Mucosa of descending colon (tissue), 3 donors: ENCODE data around the gene LOX. TPM values are rescaled to one million over a fixed set of nuclear protein-coding genes. Genes with fewer than 3 reads are reported as not detected.

Source experiments
- ATAC-seq: fragments of 200-7000 bp; cut with Tn5 transposase; one replicate; pipeline ENCODE4 v1.9.1; 2020; ENCODE audit warnings: mild to moderate bottlenecking, moderate library complexity
- DNase-seq, 3 donors: peaks; one replicate each; pipeline ENCODE4 v3.0.0-alpha.2; 2020
- H3K36me3 ChIP-seq: fragments of 200-600 bp; one replicate; pipeline ENCODE4 v1.8.0; 2021; ENCODE audit warnings: low read depth, mild to moderate bottlenecking
- H3K4me1 ChIP-seq: fragments of 200-600 bp; one replicate; pipeline ENCODE4 v1.8.0; 2021; ENCODE audit warnings: low read depth, mild to moderate bottlenecking
- H3K4me3 ChIP-seq: fragments of 200-600 bp; one replicate; pipeline ENCODE4 v1.8.0; 2021; ENCODE audit warnings: mild to moderate bottlenecking
- H3K9me3 ChIP-seq: fragments of 200-600 bp; one replicate; pipeline ENCODE4 v1.8.0; 2021; ENCODE audit warnings: mild to moderate bottlenecking
- intact Hi-C, 2 donors: fragments of 100-400 bp; cut with DNase I in 1 of 2; cut with micrococcal nuclease in 1 of 2; formaldehyde crosslinking; loops; one replicate each; pipeline versions ENCODE4 v1.11.0 to v1.11.1; 2022; cut with DNase I, micrococcal nuclease
- long read RNA-seq, 2 donors: library from polyadenylated mRNA; unstranded; transcript quantifications; one replicate each; pipeline ENCODE4 v2.0.0, GENCODE V29; 2019 to 2021
- total RNA-seq, 3 donors: library from RNA; stranded (reverse); fragmentation: NEBNext Ultra II Directional in 2 of 3; extraction: Animal tissue kit (Norgen Biotek cat#: 25700) in 2 of 3; gene quantifications; one replicate each; pipeline versions ENCODE4 v1.2.1 to v1.2.4, GENCODE V29; 2021 to 2023
- TF ChIP-seq, protein P1 (sequence below): fragments of 200-600 bp; IDR thresholded peaks from one replicate; pipeline ENCODE4 v1.8.0; 2022; ENCODE audit warnings: antibody characterized with exemption, mild to moderate bottlenecking
- donor health status: DM: no; HTN: no; CAD: no; lungs with moderate emphysema.
- donor health status: DM: no; HTN: no; CAD: no.
- donor health status: DM: no; HTN: yes; CAD: no.

The LOX gene, protein sequence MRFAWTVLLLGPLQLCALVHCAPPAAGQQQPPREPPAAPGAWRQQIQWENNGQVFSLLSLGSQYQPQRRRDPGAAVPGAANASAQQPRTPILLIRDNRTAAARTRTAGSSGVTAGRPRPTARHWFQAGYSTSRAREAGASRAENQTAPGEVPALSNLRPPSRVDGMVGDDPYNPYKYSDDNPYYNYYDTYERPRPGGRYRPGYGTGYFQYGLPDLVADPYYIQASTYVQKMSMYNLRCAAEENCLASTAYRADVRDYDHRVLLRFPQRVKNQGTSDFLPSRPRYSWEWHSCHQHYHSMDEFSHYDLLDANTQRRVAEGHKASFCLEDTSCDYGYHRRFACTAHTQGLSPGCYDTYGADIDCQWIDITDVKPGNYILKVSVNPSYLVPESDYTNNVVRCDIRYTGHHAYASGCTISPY
- total RNA-seq, result 1 to 10 TPM; 1.2 to 6.7 (median 4.6) TPM
- long read RNA-seq, donor 1, partial matches to known transcripts, result 0 of 1 reads
- long read RNA-seq, donor 1, other reads (novel, unspliced or antisense), result 1 of 1 reads
- long read RNA-seq, donor 2, full-length matches to known transcripts, result 1 of 2 reads
- long read RNA-seq, donor 2, partial matches to known transcripts, result 0 of 2 reads
- long read RNA-seq, donor 2, other reads (novel, unspliced or antisense), result 1 of 2 reads

DNA sequence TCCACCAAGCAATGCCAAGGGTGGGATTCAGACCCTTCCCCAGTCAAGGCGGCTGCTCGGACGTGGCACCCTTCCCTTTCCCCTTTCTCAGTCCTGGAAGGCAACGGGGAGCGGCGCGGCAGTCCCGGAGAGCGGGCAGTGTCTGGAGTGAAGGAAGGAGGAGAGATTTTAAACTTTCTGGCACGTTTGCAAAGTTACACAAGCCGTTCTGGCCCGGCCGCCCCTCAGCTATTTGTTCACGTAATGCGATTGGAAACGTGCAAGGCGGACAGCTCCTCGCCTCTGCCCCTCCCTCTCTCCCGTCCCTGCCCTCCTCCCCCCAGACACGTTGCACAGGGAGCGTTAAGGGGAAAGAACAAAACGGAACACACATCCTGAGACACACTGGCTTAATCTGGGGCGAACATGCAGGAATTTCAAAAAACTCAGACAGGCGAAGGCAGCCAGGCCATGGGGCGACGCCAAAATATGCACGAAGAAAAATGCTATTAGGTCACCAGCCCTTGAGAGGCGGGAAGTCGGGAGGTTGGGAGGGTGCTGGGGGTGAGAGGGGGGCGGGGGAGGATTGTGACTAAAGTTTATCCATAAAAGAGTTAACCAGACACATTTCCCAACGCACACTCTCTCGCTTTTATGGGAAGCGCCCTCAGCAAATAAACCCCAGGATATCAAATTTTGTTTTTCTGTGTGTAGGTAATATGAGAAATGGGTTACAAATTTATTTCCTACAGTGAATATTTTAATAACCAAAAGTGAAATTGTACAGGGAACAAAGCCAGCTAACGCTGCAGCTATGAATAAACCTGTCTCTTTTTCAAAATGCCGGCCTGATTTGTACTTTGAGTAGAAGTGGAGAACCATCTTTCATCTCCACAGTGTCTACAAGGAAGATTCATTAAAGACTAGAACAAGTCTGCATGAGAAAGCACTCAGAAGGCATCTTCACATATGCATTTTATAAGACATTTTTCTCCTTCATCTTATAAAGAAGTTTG, at the start of gene LOX:
Gene LOX (minus strand): TSS at position 144 of the 995 bp plus-strand sequence. CDS start 274 bp downstream, outside the sequence.
- TF ChIP-seq, protein P1, sequence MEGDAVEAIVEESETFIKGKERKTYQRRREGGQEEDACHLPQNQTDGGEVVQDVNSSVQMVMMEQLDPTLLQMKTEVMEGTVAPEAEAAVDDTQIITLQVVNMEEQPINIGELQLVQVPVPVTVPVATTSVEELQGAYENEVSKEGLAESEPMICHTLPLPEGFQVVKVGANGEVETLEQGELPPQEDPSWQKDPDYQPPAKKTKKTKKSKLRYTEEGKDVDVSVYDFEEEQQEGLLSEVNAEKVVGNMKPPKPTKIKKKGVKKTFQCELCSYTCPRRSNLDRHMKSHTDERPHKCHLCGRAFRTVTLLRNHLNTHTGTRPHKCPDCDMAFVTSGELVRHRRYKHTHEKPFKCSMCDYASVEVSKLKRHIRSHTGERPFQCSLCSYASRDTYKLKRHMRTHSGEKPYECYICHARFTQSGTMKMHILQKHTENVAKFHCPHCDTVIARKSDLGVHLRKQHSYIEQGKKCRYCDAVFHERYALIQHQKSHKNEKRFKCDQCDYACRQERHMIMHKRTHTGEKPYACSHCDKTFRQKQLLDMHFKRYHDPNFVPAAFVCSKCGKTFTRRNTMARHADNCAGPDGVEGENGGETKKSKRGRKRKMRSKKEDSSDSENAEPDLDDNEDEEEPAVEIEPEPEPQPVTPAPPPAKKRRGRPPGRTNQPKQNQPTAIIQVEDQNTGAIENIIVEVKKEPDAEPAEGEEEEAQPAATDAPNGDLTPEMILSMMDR, result no peak

DNA sequence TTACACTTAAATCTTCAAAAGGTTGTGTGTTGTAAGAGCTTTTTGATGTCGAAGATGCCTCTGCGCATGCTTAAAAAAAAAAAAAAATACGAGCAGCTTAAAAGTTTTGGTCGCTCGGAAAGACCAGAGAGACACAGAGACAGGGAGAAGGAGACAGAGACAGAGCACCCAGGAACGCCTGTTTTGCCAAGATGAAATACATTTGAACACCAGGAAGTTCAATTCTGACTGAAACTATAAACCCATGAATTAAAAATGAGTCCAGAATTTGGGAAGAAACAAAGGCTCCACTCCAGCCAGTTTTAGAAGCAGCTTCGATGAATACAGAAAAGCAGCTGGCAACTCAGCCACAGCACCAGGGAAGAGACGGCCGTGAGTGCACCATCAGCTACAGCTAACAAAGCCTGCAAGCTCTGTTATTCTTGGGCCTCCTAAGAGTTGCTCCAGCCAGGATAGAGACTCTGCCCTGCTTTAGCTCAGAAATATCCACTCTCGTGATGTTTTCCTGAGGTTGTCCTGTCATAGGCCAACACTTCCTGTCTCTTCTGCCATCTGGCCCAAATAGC, 48.8 kb upstream of the LOX start:
- H3K36me3 ChIP-seq, result no peaks in the 10 kb centered on the region
- H3K4me3 ChIP-seq, result no peak overlapping the region
- ATAC-seq, result no peak
- intact Hi-C loops, result no loop called here
- DNase-seq, result no peak
- TF ChIP-seq, protein P1, result no peak
- no peaks in the 10 kb centered on the region for H3K4me1 ChIP-seq
- H3K9me3 ChIP-seq, result no peaks in the 10 kb centered on the region

More for the DNA sequence above, at the start of gene LOX:
- Histone ChIP-seq H3K36me3 (no peaks in the 10 kb centered on the region), H3K4me3 (no peak within 1 kb of the TSS), H3K9me3 (no peaks in the 10 kb centered on the region), H3K4me1 (peaks cover 15% of the 10 kb centered on the region)
- ATAC-seq (peak; percentile 62), DNase-seq (peak; percentile 42 to 72 (median 47))
- intact Hi-C loops, result loop anchor here in 1 of 2 donors (5.0 kb wide), 1 partner anchor 111 kb away; no protein-coding TSS in a partner anchor

DNA sequence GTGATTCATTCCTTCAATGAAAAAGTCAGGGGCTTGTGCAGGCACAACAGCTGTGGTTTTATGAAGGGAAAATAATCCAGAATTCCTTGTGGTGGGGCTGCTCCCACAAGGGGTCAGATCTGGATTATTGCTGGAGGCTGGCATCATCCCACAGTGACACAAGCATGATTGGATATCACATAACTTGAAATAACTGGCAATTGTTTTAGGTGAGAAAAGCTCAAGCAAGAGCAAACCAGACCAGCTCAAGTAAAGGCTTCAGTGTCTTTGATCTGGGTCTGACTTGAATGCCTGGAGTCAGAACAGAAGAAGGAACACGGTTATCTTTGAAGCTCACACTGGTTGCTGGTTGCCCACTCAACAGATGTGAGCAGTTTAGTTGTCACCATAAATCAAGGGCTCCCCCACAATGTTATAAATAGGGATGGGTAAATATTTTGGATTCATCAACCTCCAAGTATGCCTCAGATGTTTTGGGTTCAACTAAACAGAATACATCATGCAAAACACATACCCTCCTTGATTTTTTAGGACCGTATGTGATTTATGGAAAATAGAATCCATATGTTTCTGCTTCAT, 48.2 kb upstream of the LOX start:
- no peaks in the 10 kb centered on the region for H3K9me3 ChIP-seq
- intact Hi-C loops, result no loop called here
- H3K4me1 ChIP-seq, result no peaks in the 10 kb centered on the region
- TF ChIP-seq, protein P1, result no peak
- ATAC-seq (no peak), DNase-seq (no peak)
- no peak overlapping the region for H3K4me3 ChIP-seq
- H3K36me3 ChIP-seq, result no peaks in the 10 kb centered on the region

DNA sequence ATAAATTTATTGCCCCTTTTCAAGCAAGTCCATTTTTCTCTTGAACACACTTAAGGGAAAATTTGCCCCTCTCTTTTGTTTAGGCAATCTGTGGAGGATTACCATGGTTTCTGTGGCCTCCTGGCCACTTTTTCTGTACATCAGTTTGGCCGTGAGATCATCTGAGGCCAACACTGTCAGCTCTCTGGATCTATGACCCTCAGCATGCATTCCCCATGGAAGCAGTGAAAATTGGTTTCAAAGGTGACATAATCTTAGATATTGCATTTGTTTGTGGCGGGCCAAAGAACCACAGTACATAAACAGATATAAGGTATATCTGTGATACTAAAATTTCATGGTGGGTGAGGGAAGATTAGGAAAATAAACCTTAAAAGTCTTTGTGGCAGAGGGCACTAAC, 46.7 kb upstream of the LOX start:
- intact Hi-C loops, result no loop called here
- no peak overlapping the region for H3K4me3 ChIP-seq
- no peak for DNase-seq
- H3K9me3 ChIP-seq, result no peaks in the 10 kb centered on the region
- TF ChIP-seq, protein P1, result no peak
- no peaks in the 10 kb centered on the region for H3K36me3 ChIP-seq
- no peaks in the 10 kb centered on the region for H3K4me1 ChIP-seq
- no peak for ATAC-seq
